ENCODE results near the gene CECR2.

The CECR2 gene
- 0 to 0.88 reads per million in 2 donors for total RNA-seq

DNA sequence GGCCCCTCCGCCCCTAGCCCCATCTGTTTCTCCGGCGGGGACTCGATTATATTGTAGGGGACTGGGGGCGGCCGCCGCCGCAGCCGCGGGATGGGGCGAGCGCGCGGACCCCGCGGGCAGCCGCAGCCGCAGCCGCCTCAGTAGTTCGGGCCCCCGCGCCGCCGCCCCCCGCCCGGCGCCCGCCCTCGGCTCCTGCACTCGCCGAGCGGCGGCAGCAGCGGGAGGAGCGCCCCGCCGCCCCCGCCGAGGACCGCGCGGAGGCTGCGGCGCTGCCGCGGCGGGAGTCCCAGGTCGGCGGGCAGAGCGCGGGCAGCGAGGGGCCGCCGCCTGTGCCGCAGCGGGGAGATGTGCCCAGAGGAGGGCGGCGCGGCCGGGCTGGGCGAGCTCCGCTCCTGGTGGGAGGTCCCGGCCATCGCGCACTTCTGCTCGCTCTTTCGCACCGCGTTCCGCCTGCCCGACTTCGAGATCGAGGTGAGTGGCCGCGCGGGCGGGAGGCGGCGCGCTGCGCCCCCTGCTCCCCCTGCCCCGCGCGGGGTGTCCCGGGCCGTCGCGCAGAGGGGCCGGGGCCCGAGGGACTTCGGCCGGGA, at the start of gene CECR2:
Gene CECR2, plus strand, starts transcription at position 22 of the 587 bp plus-strand sequence. Its CDS starts 324 bp downstream, at position 346.
- DNase-seq = peak in 1 of 5 experiments; percentile 27

DNA sequence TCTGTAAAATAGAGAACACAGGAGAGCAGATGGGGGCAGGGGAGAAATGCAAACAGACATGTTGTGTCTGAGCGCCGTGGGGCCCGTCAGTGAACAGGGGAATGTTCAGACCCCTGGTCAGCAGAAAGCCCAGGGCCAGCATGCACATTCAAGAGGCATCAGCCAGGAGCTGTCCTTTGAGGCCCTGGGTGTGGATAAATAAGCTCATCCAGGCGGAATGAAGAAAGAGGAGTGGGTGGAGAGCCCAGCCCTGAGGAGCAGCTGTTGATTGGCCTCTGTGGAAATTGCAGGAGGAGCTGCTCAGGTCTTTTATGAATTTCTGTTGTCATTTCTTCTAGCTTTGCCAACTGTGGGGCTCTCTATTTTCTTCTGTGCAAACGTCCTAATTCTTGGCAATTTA, 49.7 kb upstream of the CECR2 start:
- no peak for DNase-seq

DNA sequence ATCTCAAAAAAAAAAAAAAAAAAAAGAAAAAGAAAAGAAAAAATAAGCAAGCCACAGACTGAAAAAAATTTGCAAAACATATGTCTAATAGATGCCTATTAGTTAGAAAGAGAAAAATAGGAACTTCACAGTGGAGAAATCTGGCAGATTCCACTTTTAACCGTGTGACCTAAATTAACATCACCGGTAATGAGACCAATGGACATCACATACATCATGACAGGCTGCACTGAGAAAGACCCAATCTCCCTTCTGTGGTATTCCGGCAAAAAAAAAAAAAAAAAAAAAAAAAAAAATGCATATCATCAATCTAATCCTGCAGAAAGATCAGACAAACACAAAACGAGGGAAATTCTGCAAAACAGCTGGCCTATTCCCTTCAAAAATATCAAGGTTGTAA, 46.7 kb upstream of the CECR2 start:
- DNase-seq = no peak

DNA sequence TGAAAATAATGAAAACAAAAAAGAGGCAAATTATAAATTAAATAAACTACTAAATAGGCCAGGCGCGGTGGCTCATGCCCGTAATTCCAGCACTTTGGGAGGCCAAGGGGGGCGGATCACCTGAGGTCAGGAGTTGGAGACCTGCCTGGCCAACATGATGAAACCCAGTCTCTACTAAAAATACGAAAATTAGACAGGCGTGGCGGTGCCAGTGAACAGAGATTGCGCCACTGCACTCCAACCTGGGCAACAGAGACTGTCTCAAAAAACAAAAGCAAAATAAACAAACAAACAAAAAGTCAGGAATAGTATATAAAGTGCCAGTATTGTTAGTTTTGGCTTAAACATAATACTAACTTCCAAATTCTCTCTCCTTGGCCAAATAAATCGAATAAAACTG, 37.6 kb upstream of the CECR2 start:
- DNase-seq = no peak

DNA sequence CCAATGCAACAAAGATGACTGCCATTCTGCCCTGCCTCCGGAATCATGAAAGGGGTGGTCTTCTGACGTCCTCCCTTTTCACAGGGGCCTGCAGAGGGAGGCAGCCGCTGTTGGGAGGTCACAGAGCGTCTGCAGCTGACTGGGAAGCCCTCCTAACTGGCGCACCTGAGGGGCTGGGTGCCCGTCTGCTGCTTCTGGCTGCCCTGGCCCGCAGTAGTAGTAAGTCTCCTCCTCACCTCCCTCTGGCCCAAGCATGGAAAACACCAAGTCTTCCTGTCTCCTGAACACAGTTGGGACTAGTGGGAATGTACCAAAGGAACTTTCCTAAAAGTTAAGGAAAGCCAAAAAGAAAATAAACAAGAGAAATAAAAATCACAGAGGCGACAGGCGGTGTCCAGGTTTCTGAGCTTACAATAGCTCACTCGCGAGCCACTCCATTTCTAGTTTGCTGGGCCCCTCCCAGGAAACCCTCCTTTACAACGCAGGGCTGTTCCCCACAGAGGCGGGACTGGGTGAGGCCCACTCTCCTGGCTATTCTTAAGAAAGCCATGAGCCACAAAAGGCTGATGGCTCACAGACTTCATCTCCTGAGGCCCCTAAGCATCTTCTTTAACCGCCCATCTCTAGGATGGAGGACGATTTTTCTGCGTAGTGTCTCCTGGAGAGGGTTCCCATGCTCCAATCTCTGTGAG, 37.0 kb upstream of the CECR2 start:
- DNase-seq = no peak

DNA sequence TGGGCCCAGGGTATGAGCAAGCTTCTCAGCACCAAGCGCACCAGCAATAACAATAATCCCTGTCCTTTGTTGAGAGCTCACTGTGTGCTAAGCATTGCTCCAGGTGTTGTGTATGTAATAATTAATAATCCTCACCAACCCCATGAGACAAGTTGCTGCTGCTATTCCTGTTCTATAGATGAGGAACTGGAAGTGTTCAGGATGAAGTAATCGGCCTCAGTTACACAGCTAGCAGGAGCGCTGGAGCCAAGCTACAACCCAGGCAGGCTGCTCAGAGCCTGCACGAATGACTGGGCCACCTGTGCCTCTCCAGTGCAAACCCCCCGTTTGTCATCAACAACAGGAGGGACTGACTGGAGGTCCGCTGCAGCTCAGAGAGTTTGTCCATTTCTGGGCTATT, 35.2 kb upstream of the CECR2 start:
- DNase-seq = no peak

DNA sequence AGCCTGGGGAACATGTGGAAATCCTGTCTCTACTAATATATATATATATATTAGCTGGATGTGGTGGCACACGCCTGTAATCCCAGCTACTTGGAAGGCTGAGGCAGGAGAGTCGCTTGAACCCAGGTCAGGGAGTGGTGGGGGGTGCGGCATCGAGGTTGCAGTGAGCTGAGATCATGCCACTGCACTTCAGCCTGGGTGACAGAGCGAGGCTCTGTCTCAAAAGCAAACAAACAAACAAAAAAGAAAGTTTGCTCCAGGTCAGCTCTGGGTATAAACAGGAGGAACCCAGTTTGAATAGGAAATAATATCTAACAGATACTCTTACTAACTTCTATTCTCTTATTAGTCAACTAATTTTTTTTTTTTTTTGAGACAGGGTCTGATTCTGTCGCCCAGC, 34.3 kb upstream of the CECR2 start:
- no peak for DNase-seq

DNA sequence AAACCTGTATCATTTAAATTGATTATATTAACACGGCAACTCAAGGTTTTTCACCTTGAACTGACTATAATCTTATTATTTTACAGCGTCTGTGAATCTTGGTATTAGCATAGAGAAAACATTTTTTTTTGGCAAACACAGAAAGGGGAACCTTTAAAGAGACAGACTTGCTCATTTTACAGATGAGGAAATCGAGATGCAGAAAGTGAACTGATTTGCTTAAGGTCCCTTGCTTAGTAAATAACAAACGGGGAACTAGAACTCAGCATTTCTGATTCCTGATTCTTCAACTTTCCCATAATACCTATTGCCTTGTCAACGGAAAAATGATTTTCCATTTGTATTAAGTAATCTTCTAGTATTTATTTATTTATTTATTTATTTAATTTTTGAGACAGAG, 33.2 kb upstream of the CECR2 start:
- DNase-seq = no peak

DNA sequence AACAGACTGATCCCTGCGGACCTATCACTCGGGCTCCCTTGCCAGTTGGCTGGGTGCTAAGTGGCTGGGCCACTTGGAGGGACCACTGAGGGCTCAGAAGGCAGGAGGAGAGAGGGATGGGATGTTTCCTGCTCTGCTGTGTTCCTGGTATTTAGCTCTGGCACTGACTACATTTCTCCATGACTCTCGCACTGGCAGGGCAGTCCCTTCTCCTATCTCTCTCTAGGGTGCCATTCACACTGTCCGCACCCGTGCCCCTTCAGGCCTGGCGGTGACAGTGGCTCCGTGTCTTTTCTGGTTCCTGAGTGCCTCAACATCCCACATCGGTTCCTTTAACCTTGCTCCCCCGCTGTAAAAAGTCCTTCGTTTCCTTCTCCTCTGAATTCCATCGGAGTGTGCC, 31.6 kb upstream of the CECR2 start:
- DNase-seq = no peak

DNA sequence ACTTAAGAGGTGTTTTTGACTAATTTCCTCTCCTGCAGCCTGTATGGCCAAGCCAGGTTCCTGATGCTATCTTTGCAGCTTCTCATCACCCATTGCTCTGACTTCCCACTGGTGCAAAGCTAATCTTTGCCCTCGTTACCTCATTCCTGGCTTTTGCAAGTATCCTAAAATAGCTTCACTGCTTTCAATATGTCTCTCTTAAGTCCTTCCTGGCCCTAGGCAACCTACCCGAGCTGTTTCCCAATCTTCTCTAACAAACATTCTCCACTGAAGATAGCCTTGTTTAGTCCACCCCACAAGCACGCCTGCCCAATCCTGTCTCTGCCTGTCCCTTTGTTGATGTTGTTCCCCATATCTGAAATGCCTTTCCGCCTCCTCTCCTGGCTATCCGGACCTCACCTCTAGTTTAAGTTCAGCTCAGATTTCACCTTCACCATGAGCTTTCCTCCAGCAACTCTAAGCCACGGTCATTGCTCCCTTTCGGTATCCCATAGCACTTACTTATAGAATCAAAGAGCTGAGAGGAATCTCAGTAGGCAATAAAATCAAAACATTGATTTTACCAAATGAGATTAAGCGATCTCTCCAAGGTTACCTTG, 30.1 kb upstream of the CECR2 start:
- no peak for DNase-seq

DNA sequence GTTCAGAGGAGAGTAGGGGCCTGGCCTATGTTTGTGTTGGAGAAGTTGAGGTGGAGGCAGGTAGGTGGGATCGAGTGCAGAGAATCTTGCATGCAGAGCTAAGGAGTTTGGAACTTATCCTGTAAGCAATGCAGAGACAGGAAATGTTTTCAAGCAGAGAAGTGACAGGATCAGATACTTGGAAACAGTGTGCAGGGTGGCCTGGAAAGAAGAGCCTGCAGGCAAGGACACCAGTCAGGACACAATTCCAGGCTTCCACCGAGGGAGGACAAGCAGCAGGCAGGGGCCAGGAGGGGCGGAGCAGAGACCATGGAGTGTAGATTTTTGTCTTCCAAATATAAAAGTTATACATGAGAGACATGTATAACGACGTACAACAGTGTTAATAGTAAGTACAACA, 26.9 kb upstream of the CECR2 start:
- no peak for DNase-seq

DNA sequence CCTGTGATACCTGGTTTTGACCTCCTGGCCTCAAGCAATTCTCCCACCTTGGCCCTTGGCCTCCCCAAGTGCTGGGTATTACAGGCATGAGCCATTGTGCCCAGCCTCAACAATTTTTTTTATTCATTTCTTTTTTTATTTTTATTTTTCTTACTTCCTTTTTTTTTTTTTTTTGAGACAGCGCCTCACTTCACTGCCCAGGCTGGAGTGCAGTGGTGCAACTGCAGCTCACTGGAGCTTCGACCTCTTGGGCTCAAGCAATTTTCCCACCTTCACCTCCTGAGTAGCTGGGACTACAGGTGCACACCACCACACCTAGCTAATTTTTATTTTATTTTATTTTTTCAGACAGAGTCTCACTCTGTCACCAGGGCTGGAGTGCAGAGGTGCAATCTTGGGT, 25.5 kb upstream of the CECR2 start:
- DNase-seq = no peak

DNA sequence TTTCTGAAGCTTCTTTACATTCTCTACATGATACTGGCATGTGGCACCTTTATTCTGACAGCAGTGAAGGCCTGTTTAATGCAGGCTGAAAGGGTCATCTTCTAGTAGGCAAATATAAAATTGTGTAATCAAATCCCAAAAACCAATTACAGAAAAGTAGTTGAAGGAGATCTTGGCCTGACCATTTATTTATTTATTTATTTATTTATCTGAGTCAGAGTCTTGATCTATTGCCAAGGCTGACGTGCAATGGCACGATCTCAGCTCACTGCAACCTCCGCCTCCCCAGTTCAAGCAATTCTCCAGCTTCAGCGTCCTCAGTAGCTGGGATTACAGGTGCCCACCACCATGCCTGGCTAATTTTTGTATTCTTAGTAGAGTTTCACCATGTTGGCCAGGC, 22.7 kb upstream of the CECR2 start:
- DNase-seq = no peak

DNA sequence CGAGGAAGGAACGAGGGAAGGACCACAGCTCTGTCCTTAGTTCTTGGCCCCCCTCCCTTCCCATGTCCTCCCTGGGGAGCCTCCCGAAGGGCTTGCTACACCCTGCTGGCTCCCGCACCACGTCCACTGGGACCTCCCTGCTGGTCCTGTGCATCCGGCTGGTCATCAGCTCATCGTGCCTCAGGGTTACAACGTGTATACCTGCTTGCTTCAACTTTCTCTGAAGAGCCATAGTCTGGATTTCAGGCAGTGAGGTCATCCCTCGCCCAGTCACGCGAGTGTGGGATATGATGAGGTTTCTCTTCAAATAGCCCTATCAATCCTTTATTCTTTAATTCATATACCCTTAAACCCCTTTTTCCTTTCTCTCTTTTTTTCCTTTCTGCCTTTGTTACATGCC, 21.5 kb upstream of the CECR2 start:
- DNase-seq = no peak

DNA sequence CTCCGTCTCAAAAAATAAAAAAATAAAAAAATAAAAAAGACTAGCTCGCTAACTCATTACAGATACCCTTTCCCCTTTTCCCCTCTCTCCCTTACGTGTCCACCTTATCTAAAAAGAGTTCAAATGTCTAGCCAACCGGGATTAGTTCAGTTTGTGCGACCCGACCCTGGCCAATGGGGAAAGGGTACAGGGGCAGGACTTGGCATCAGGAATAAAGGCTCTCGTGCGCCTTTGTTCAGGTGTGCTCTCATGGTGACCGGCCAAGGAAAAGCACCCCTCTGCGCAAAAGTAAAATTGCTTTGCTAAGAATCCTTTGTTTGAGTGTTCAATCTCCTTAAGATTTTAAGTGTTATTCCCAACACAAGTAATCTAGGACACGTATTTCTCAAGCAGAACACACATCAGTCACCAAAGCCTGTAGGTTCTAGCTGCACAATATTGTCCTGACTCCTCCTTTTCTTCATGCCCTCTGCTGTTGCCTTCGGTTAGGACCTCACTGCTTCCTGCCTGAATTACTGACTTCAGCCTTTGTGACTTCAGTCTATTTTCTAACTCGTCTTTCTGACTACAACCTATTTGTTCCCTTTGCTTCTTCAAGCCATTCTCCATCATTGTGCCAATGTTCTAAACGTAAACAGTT, 20.7 kb upstream of the CECR2 start:
- DNase-seq = peak in 1 of 5 experiments; percentile 26

DNA sequence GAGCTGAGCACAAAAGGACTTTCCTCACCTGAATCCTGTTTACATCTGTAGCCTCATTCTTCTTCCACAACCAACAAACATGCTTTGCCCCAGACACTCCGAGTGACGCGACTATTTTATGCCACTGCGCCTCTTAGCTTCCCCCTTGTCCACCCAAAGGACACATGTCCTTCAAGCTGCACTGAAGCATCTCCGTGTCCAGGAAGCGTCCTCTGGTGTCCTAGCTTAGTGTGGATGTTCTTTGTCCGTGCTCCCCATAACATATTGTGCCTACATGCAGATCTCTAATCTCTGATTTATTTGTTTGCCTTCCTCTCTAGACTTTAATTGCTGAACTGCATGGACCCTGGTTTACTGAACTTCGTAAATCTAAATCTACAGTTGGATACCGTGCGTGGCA, 20.1 kb upstream of the CECR2 start:
- no peak for DNase-seq

DNA sequence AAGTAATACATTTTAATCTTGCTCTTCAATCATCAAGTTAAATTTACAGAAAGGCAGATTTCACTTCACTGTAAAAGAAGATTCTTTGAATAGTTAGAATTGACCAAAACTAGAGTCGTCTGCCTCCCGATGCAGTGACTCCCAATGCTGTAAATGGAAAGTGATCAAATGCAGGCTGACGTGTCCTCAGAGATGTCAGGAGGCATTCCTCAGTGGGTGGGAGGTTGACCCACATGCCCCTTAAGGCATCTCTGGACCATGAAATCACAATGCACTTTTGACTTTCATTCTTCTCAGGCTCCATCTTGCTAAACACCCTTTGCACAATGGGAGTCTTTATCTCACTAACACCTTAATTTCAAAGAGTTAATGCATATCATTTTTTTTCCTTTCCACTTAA, 19.0 kb upstream of the CECR2 start:
- DNase-seq = no peak

DNA sequence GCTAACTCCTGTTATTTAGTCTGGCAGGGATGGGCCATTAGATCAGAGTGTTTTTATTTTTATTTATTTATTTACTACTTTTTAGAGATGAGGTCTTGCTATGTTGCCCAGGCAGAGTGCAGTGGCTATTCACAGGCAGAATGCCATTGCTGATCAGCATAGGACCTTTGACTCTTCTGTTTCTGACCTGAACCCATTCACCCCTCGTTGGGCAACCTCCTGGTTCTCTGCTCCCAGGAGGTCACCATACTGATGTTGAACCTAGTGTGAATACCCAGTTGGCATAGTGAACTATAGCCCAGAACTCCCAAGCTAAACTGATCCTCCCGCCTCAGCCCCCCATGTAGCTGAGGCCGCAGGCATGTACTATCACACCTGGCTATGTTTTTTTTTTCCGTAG, 16.5 kb upstream of the CECR2 start:
- no peak for DNase-seq

DNA sequence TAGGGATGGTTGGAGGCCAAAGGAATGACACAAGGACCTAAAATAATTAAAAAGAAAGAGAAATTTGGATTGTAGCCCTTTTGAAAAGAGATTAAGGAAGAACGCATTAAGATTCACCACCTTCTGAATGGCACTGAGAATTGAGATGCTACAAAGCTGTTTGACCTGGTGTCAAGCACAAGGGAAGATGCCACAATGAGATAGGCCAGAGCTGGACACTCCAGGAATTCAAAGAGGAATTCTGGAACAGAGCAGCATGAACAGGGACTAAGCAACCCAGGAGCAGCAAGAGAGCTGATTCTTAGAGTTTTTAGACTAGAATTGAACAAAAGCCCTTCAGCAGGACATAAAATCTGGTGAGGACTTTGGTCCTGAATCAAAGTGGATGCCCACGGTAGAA, 11.6 kb upstream of the CECR2 start:
- no peak for DNase-seq

DNA sequence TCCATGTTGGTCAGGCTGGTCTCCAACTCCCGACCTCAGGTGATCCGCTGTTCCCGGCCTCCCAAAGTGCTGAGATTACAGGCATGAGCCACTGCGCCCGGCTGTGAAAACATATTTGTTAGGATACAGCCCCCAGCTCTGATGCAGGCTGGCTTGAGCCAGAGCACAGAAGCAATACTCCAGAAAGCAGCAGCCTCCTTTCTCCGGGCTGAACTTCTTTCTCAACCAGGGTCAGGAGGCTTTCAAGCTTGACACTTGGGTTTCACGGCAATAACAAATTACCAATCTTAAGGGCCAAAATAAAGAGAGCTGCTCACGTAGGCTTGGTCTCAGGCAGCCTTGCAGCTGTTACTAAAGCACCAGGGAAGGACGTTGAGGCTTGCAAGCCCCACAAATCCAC, 10.8 kb upstream of the CECR2 start:
- DNase-seq = no peak

DNA sequence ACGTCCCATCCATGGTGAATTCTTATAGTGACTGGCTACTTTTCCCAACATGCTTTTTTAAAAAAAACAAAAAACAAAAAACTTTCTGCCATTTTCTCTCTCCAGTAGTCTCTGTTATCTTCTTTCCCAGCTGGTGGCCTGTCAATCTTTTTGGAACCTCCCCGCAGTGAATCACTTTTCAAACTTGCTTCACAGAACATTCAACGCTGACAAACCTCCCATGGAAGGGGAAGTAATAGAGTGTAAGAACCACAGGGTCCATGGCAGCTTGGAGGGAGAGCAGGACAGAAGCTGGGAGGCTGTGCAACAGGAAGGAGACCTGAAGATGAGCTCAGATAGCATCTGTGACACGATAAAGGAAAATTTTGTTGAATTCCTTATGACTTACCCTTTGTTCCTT, 9.8 kb upstream of the CECR2 start:
- no peak for DNase-seq

DNA sequence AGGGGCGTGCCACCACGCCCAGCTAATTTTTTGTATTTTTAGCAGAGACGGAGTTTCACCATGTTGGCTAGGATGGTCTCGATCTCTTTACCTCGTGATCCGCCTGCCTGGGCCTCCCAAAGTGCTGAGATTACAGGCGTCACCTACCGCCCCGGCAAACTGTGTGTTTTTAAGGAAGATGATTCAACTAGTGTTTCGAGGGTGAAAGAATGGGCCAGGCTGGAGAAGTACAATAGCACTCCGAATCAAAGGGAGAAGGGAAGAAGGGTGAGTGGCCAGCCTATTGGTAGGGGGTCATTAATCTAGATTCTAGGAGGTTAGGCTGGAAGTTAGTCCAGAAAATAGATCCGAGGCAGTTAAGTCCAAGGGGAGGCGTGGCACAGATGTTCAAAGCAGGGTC, 2.9 kb upstream of the CECR2 start:
- no peak for DNase-seq

DNA sequence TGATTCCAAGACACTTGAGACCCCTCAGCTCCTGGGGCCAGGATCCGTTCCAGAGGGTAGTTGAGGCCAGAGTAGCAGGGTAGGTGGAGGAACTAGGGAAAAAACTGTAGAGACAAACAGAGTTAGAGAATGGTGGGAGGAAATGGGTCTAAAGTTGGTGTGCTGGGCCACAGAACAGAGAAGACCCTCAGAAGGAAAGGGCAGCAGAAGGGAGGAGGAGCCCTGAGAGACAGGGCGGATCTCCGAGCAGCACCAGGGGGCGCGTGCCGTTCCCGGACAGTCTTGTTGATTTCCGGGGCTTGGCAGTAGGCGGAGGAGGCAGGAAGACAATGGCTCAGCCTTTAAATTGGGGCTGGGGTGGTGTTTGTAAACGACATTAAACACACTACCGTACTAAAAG, 2.4 kb upstream of the CECR2 start:
- DNase-seq = peak in 1 of 5 experiments; percentile 22

DNA sequence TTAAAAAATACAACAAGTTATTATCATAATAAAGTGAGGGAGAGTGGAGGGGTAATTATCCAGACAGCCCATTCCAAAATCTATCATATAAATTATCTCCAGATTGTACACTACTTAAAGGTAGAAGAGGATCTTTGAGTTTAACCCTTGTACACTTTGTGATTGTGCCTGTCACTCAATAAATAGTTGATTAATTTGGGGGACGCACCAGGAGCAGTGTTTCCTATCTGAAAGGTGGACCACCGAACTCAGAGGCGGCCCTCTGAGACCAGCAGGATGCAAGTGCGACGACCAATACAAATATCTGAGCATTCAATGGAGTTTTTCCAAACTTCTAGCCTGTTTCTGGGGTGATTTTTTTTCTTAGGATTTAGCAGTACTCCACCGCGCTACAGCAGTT, 1.1 kb upstream of the CECR2 start:
- DNase-seq = no peak

Measured in T-helper 2 cell (primary cell).